SW480 (cell line): ENCODE data around the gene NLE1.
A peak's percentile ranks its signal among the peaks of the same experiment; 100 is the strongest.

Experiments used
- DNase-seq: peaks from one replicate; pipeline ENCODE4 v3.0.0-alpha.2; 2016; ENCODE audit warnings: low spot score

NLE1 gene

DNA sequence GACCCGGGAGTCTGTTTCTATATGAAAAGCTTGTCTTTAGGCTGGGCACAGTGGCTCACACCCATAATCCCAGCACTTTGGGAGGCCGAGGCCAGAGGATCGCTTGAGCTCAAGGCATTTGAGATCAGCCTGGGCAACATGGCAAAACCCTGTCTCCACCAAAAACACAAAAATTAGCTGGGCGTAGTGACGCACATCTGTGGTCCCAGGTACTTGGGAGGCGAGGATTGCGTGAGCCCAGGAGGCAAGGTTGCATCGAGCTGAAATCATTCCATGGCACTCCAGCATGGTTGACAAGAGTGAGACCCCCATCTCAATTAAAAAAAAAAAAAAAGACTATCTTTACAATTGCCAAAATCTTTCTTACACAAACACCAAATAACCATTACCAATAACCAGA lies 55.9 kb downstream of the NLE1 start:
- DNase-seq: no peak

GRCh38 chr17:35084987-35085386 lies 57.1 kb downstream of the NLE1 start:
- DNase-seq: peak; percentile 23

- no peak for DNase-seq
These were observed 59.0 kb downstream of the NLE1 start for GRCh38 chr17:35083071-35083470.

GRCh38 chr17:35082073-35082657 lies 59.9 kb downstream of the NLE1 start:
- no peak for DNase-seq

- DNase-seq: no peak
These were observed 60.5 kb downstream of the NLE1 start for GRCh38 chr17:35081638-35082037.

GRCh38 chr17:35080536-35080935 lies 61.6 kb downstream of the NLE1 start:
- no peak for DNase-seq

DNA sequence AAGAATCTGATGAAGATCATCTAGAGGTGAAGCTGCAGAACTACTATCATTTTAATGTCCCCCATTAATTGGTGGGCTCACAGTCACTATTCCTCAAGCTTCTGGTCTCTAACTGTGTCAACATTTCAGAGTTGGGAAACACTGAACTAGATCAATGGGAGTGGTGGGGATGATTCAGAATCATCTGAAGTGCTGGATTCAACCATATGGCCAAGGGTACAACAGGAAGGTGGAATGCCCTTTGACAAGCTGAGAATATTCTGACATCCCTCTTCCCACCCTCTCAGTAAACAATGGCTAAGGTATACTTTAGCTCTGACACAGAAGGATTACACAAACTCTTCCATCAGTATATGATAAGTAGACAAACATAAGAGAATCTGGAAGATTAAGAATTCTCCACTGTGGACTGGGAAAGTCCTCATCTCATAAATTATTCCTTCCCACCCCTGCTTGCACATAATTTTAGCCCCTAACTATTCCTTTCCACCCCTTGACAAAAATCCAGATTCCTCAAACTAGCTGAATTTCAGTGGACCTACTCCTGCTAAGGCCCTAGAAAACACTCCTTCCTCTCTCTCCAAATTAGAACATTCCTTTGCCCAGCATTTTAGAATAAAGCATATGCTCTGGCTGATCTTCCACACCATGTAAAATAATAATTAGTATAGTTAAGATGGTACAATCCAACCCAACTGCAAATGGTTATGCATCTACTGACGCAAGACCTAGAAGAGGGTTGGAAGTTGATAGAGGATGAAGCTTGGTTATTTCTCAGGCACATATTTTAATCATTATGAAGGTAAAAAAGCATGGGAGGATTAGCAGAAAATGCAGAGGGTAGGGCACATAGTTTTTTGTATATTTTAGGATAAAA lies 62.3 kb downstream of the NLE1 start:
- DNase-seq: no peak
